GM13977 (cell line): ENCODE measurements around the gene CMIP.

Experiments used
- DNase-seq: peaks from one replicate; pipeline ENCODE4 v3.0.0; 2012; ENCODE audit warnings: low spot score
- CTCF ChIP-seq: IDR thresholded peaks from 2 replicates; pipeline ENCODE4 v1.5.1; 2012; ENCODE audit warnings: mild to moderate bottlenecking, control low read depth; ENCODE audit not compliant: insufficient read depth; ENCODE audit errors: extremely low read depth, missing control alignments
- in situ Hi-C: fragments of 300-500 bp; cut with MboI; formaldehyde crosslinking; loops from one replicate; pipeline ENCODE4 v1.12.0; 2022; ENCODE audit warnings: low sequenced_read_pairs, low pct_unique_long_range_greater_than_20kb, mixed read lengths, inconsistent platforms; ENCODE audit not compliant: unreplicated experiment

CMIP gene

GRCh38 chr16:81539009-81539758 is 94.6 kb downstream of the CMIP start:
- in situ Hi-C loops = no loop called here
- no peak for DNase-seq
- TF ChIP-seq CTCF = no peak

- in situ Hi-C loops = no loop called here
- TF ChIP-seq CTCF = no peak
- no peak for DNase-seq
These were observed 95.3 kb downstream of the CMIP start for GRCh38 chr16:81539759-81540472.

GRCh38 chr16:81541314-81541713 is 96.7 kb downstream of the CMIP start:
- in situ Hi-C loops = no loop called here
- DNase-seq = no peak
- no peak for TF ChIP-seq CTCF

- in situ Hi-C loops = no loop called here
- DNase-seq = no peak
- TF ChIP-seq CTCF = no peak
These were observed 98.3 kb downstream of the CMIP start for GRCh38 chr16:81542609-81543570.

GRCh38 chr16:81543571-81543970 is 99.0 kb downstream of the CMIP start:
- no peak for TF ChIP-seq CTCF
- no peak for DNase-seq
- in situ Hi-C loops = no loop called here

GRCh38 chr16:81544261-81544660 is 99.7 kb downstream of the CMIP start:
- in situ Hi-C loops = no loop called here
- DNase-seq = no peak
- TF ChIP-seq CTCF = no peak
